ENCODE measurements around the gene HOXC11. TPM values are rescaled to one million over a fixed set of nuclear protein-coding genes. Genes with fewer than 3 reads are reported as not detected.

HOXC11 gene
- total RNA-seq, 1 donor from 2014 or later, result not detected

- Histone ChIP-seq H4K20me1 (ENCODE audit: low read depth) (peaks cover 86% of the 10 kb centered on the region), H3K27ac (no peak overlapping the region)
These were observed 50.3 kb downstream of the HOXC11 start for GRCh38 chr12:54022960-54023884.

GRCh38 chr12:54024127-54024526 lies 51.2 kb downstream of the HOXC11 start:
- Histone ChIP-seq H3K4me1 (no peaks in the 10 kb centered on the region), H3F3A (ENCODE audit: low read depth) (no peaks in the 10 kb centered on the region), H3K79me2 (ENCODE audit: low read depth) (no peaks in the 10 kb centered on the region), H3K27me3 (peaks cover 100% of the 10 kb centered on the region), H3K9ac (no peak overlapping the region), H3K4me3 (no peak overlapping the region), H3K36me3 (no peaks in the 10 kb centered on the region), H3K4me2 (no peak overlapping the region), H2AFZ (replicated peaks) (no peak overlapping the region), H3K9me3 (ENCODE audit: low read depth) (no peaks in the 10 kb centered on the region), H4K20me1 (ENCODE audit: low read depth) (peaks cover 88% of the 10 kb centered on the region), H3K27ac (no peak overlapping the region)
- H3K27me3 Mint-ChIP-seq (ENCODE audit: insufficient read depth, low read depth), result peaks cover 97% of the 10 kb centered on the region
- H3K27ac Mint-ChIP-seq, result no peak overlapping the region
- no peaks in the 10 kb centered on the region for H3K4me1 Mint-ChIP-seq
- no peak overlapping the region for H3K4me3 Mint-ChIP-seq
- H3K9me3 Mint-ChIP-seq, result no peaks in the 10 kb centered on the region
- DNase-seq (ENCODE audit: low spot score), result peak; percentile 59
- no peaks in the 10 kb centered on the region for H3K36me3 Mint-ChIP-seq
- TF ChIP-seq EZH2 (IDR thresholded peaks at IDR 0.05) (peak; percentile 89), CTCF (IDR thresholded peaks at IDR 0.05) (no peak), EZH2phosphoT487 (IDR thresholded peaks at IDR 0.05) (peak; percentile 82)

More at GRCh38 chr12:54022960-54023884, 50.3 kb downstream of the HOXC11 start:
- no peaks in the 10 kb centered on the region for H3K4me1 ChIP-seq
- no peak overlapping the region for H3K4me2 ChIP-seq
- no peaks in the 10 kb centered on the region for H3F3A ChIP-seq (ENCODE audit: low read depth)
- no peaks in the 10 kb centered on the region for H3K9me3 ChIP-seq (ENCODE audit: low read depth)
- H3K4me3 ChIP-seq, result no peak overlapping the region
- no peak overlapping the region for H3K9ac ChIP-seq
- H3K9me3 Mint-ChIP-seq, result no peaks in the 10 kb centered on the region
- H2AFZ ChIP-seq (replicated peaks), result no peak overlapping the region
- H3K4me3 Mint-ChIP-seq, result no peak overlapping the region
- no peaks in the 10 kb centered on the region for H3K36me3 ChIP-seq
- peaks cover 93% of the 10 kb centered on the region for H3K27me3 Mint-ChIP-seq (ENCODE audit: insufficient read depth, low read depth)
- no peak for TF ChIP-seq EZH2phosphoT487 (IDR thresholded peaks at IDR 0.05)
- TF ChIP-seq CTCF (IDR thresholded peaks at IDR 0.05), result no peak
- TF ChIP-seq EZH2 (IDR thresholded peaks at IDR 0.05), result no peak
- H3K36me3 Mint-ChIP-seq, result no peaks in the 10 kb centered on the region
- H3K4me1 Mint-ChIP-seq, result no peaks in the 10 kb centered on the region
- H3K27me3 ChIP-seq, result peaks cover 100% of the 10 kb centered on the region
- DNase-seq (ENCODE audit: low spot score), result no peak
- H3K79me2 ChIP-seq (ENCODE audit: low read depth), result no peaks in the 10 kb centered on the region
- H3K27ac Mint-ChIP-seq, result no peak overlapping the region

GRCh38 chr12:54024581-54025305 lies 51.8 kb downstream of the HOXC11 start:
- Histone ChIP-seq H4K20me1 (ENCODE audit: low read depth) (peaks cover 88% of the 10 kb centered on the region), H3K36me3 (no peaks in the 10 kb centered on the region), H3K4me3 (no peak overlapping the region), H3K9me3 (ENCODE audit: low read depth) (no peaks in the 10 kb centered on the region), H2AFZ (replicated peaks) (no peak overlapping the region), H3K4me1 (no peaks in the 10 kb centered on the region), H3K4me2 (no peak overlapping the region), H3K79me2 (ENCODE audit: low read depth) (no peaks in the 10 kb centered on the region), H3K9ac (no peak overlapping the region), H3F3A (ENCODE audit: low read depth) (no peaks in the 10 kb centered on the region), H3K27me3 (peaks cover 100% of the 10 kb centered on the region), H3K27ac (no peak overlapping the region)
- Mint-ChIP-seq H3K4me3 (no peak overlapping the region), H3K36me3 (no peaks in the 10 kb centered on the region), H3K27ac (no peak overlapping the region), H3K9me3 (no peaks in the 10 kb centered on the region), H3K27me3 (ENCODE audit: insufficient read depth, low read depth) (peaks cover 95% of the 10 kb centered on the region), H3K4me1 (no peaks in the 10 kb centered on the region)
- no peak for DNase-seq (ENCODE audit: low spot score)
- TF ChIP-seq CTCF (IDR thresholded peaks at IDR 0.05) (no peak), EZH2phosphoT487 (IDR thresholded peaks at IDR 0.05) (peak; percentile 16), EZH2 (IDR thresholded peaks at IDR 0.05) (no peak)

All from neural progenitor cell (in vitro differentiated cells).